GM21381 (cell line): ENCODE data around the gene NME8.
A peak's percentile ranks its signal among the peaks of the same experiment; 100 is the strongest.
"Not testable (repeated sequence)": the region's sequence is repeated elsewhere in the genome, so short reads cannot be mapped to it uniquely, and the experiment has no call there.

Source experiments
- ATAC-seq: cut with Tn5 transposase; IDR thresholded peaks from one replicate; pipeline ENCODE4 v1.9.1; 2021; ENCODE audit warnings: mild to moderate bottlenecking, moderate library complexity; ENCODE audit not compliant: unreplicated experiment

Gene NME8

GRCh38 chr7:37848297-37848696 is at the start of gene NME8:
NME8 (plus strand) TSS chr7:37848597; CDS start chr7:37850267, 1,670 bp downstream.
- no peak for ATAC-seq

- ATAC-seq: no peak
These were observed 42.2 kb upstream of the NME8 start for GRCh38 chr7:37806152-37806551.

GRCh38 chr7:37812161-37812580 is 36.2 kb upstream of the NME8 start:
- not testable (repeated sequence) for ATAC-seq

- ATAC-seq: peak; percentile 94
These were observed 32.6 kb upstream of the NME8 start for GRCh38 chr7:37815671-37816371.

- ATAC-seq: no peak
These were observed 31.3 kb upstream of the NME8 start for GRCh38 chr7:37816922-37817590.

GRCh38 chr7:37817591-37817960 is 30.8 kb upstream of the NME8 start:
- ATAC-seq: no peak

GRCh38 chr7:37817996-37818720 is 30.2 kb upstream of the NME8 start:
- no peak for ATAC-seq

GRCh38 chr7:37820708-37821468 is 27.5 kb upstream of the NME8 start:
- ATAC-seq: peak; percentile 57

GRCh38 chr7:37822946-37823345 is 25.5 kb upstream of the NME8 start:
- no peak for ATAC-seq

GRCh38 chr7:37823557-37823956 is 24.8 kb upstream of the NME8 start:
- no peak for ATAC-seq

- no peak for ATAC-seq
These were observed 23.4 kb upstream of the NME8 start for GRCh38 chr7:37825038-37825437.

- ATAC-seq: no peak
These were observed 21.6 kb upstream of the NME8 start for GRCh38 chr7:37826825-37827224.

GRCh38 chr7:37831244-37831643 is 17.2 kb upstream of the NME8 start:
- ATAC-seq: no peak

GRCh38 chr7:37832194-37832593 is 16.2 kb upstream of the NME8 start:
- peak; percentile 88 for ATAC-seq

- no peak for ATAC-seq
These were observed 15.1 kb upstream of the NME8 start for GRCh38 chr7:37833107-37833817.

GRCh38 chr7:37833818-37834146 is 14.6 kb upstream of the NME8 start:
- ATAC-seq: no peak

GRCh38 chr7:37853468-37853867 is 5.1 kb downstream of the NME8 start:
- no peak for ATAC-seq

- ATAC-seq: no peak
These were observed 33.7 kb downstream of the NME8 start for GRCh38 chr7:37882086-37882485.

GRCh38 chr7:37893359-37893758 is 45.0 kb downstream of the NME8 start:
- ATAC-seq: no peak

GRCh38 chr7:37894671-37895070 is 46.3 kb downstream of the NME8 start:
- ATAC-seq: no peak
